Liver (tissue), 9 donors: ENCODE results near the gene EXOG. TPM values are rescaled to one million over a fixed set of nuclear protein-coding genes. Genes with fewer than 3 reads are reported as not detected.

Experiments
- DNase-seq: peaks from one replicate; pipeline ENCODE4 v3.0.0-alpha.2; 2017; ENCODE audit warnings: low spot score
- H3K27ac ChIP-seq, 2 donors: one replicate each; pipeline ENCODE4 v1.7.0; 2013; ENCODE audit warnings: inconsistent platforms in 2 of 2, low read length in 2 of 2, control low read depth in 1 of 2, low read depth in 1 of 2, mild to moderate bottlenecking in 1 of 2
- H3K27me3 ChIP-seq, 4 donors: one replicate each; pipeline versions ENCODE4 v1.6.1 to v1.7.0; 2013; ENCODE audit warnings: low read length in 3 of 4, inconsistent platforms in 1 of 4, mild to moderate bottlenecking in 1 of 4, moderate library complexity in 1 of 4; ENCODE audit not compliant: control insufficient read depth in 4 of 4, insufficient read depth in 4 of 4
- H3K36me3 ChIP-seq, 4 donors: one replicate each; pipeline versions ENCODE4 v1.6.1 to v1.7.0; 2013; ENCODE audit warnings: low read length in 3 of 4, mild to moderate bottlenecking in 3 of 4, low read depth in 1 of 4, moderate library complexity in 1 of 4; ENCODE audit not compliant: control insufficient read depth in 4 of 4, insufficient read depth in 3 of 4
- H3K4me1 ChIP-seq, 4 donors: one replicate each; pipeline versions ENCODE4 v1.6.1 to v1.7.0; 2013; ENCODE audit warnings: low read length in 3 of 4, mild to moderate bottlenecking in 3 of 4, moderate library complexity in 1 of 4; ENCODE audit not compliant: control insufficient read depth in 4 of 4, insufficient read depth in 4 of 4
- H3K4me3 ChIP-seq, 3 donors: one replicate each; pipeline versions ENCODE4 v1.6.1 to v1.7.0; 2013; ENCODE audit warnings: low read length in 3 of 3, control low read depth in 1 of 3, low read depth in 1 of 3, mild to moderate bottlenecking in 1 of 3
- H3K9ac ChIP-seq, 2 donors: one replicate each; pipeline ENCODE4 v1.7.0; 2013; ENCODE audit warnings: low read length in 2 of 2, mild to moderate bottlenecking in 2 of 2, moderate library complexity in 2 of 2, control low read depth in 1 of 2, low read depth in 1 of 2
- H3K9me3 ChIP-seq, 4 donors: one replicate each; pipeline versions ENCODE4 v1.6.1 to v1.7.0; 2013; ENCODE audit warnings: low read length in 3 of 4; ENCODE audit not compliant: control insufficient read depth in 4 of 4
- CTCF ChIP-seq: fragments of 150-350 bp; IDR thresholded peaks from 2 replicates; pipeline ENCODE4 v1.5.1; 2017; ENCODE audit warnings: improper control_type of control experiment, low read depth, low read length; ENCODE audit not compliant: missing input control
- EGR1 ChIP-seq, 2 donors: IDR thresholded peaks; 2 replicates each; pipeline ENCODE4 v1.6.1; 2016 to 2018; ENCODE audit warnings: antibody characterized with exemption in 2 of 2, low read depth in 2 of 2
- FOXA2 ChIP-seq: IDR thresholded peaks from 2 replicates; pipeline ENCODE4 v1.6.1; 2016; ENCODE audit warnings: antibody characterized with exemption
- GABPA ChIP-seq, 2 donors: IDR thresholded peaks in 1 of 2; conservative IDR thresholded peaks in 1 of 2; 2 replicates each; pipeline ENCODE4 v1.6.1; 2016; ENCODE audit warnings: antibody characterized with exemption in 2 of 2, mild to moderate bottlenecking in 1 of 2, moderate library complexity in 1 of 2
- HNF4A ChIP-seq, 2 donors: conservative IDR thresholded peaks; 2 replicates each; pipeline ENCODE4 v1.6.1; 2016; ENCODE audit warnings: antibody characterized with exemption in 2 of 2, mild to moderate bottlenecking in 2 of 2
- JUND ChIP-seq, 2 donors: IDR thresholded peaks; 2 replicates each; pipeline ENCODE4 v1.6.1; 2016; ENCODE audit warnings: antibody characterized with exemption in 2 of 2
- RAD21 ChIP-seq, 2 donors: IDR thresholded peaks; 2 replicates each; pipeline ENCODE4 v1.6.1; 2016; ENCODE audit warnings: antibody characterized with exemption in 2 of 2, mild to moderate bottlenecking in 2 of 2
- REST ChIP-seq: IDR thresholded peaks from 2 replicates; pipeline ENCODE4 v1.6.1; 2016; ENCODE audit warnings: antibody characterized with exemption, mild to moderate bottlenecking
- RXRA ChIP-seq, 2 donors: IDR thresholded peaks; 2 replicates each; pipeline ENCODE4 v1.6.1; 2017 to 2018; ENCODE audit warnings: antibody characterized with exemption in 2 of 2, mild to moderate bottlenecking in 1 of 2
- SP1 ChIP-seq: IDR thresholded peaks from 2 replicates; pipeline ENCODE4 v1.6.1; 2018; ENCODE audit warnings: antibody characterized with exemption, mild to moderate bottlenecking
- TAF1 ChIP-seq: conservative IDR thresholded peaks from 2 replicates; pipeline ENCODE4 v1.6.1; 2016; ENCODE audit warnings: antibody characterized with exemption, mild to moderate bottlenecking
- YY1 ChIP-seq: IDR thresholded peaks from 2 replicates; pipeline ENCODE4 v1.6.1; 2016; ENCODE audit warnings: antibody characterized with exemption, mild to moderate bottlenecking
- WGBS: extraction: QIAGEN DNeasy Blood & Tissue Kit; methylation state at CpG from one replicate; pipeline ENCODE4 v1.1.7; 2013; 5-methylcytosine and 5-hydroxymethylcytosine counted together
- polyA plus RNA-seq, 2 donors: library from polyadenylated mRNA; stranded (reverse) in 1 of 2; unstranded in 1 of 2; fragments of 200-250 nt in 1 of 2; fragments of >200 nt in 1 of 2; fragmentation: Nextera tagmentation in 1 of 2; extraction: Ambion mirVana in 1 of 2; gene quantifications; one replicate each; pipeline versions ENCODE4 v1.2.1 to v1.2.3, GENCODE V29; 2013 to 2015
- total RNA-seq, 2 donors: library from RNA; depleted of rRNA; stranded (reverse); fragments of >200 nt; gene quantifications; one replicate each; pipeline ENCODE4 v1.2.3, GENCODE V29; 2014
- TF ChIP-seq, protein P1 (sequence below): IDR thresholded peaks from 2 replicates; pipeline ENCODE4 v1.6.1; 2016; ENCODE audit warnings: antibody characterized with exemption
- TF ChIP-seq, protein P2 (sequence below): IDR thresholded peaks from 2 replicates; pipeline ENCODE4 v1.6.1; 2016; ENCODE audit warnings: antibody characterized with exemption
- TF ChIP-seq, protein P3 (sequence below): IDR thresholded peaks from 2 replicates; pipeline ENCODE4 v1.6.1; 2016; ENCODE audit warnings: antibody characterized with exemption
- donor health status: healthy.
- donor health status: healthy.
- donor health status: healthy.
- donor health status: healthy.
- donor health status: healthy.

The EXOG gene
- total and polyA plus RNA-seq, 4 donors, result 2.1 to 4.4 (median 3.9) TPM

GRCh38 chr3:38556640-38557358, 60.7 kb downstream of the EXOG start (continued):
- no peak for TF ChIP-seq CTCF
- TF ChIP-seq JUND (IDR thresholded peaks at IDR 0.05), result no peak
- TF ChIP-seq YY1, result no peak
- TF ChIP-seq TAF1, result no peak

GRCh38 chr3:38558864-38559263, 62.7 kb downstream of the EXOG start:
- Histone ChIP-seq H3K9me3 (no peaks in the 10 kb centered on the region), H3K27ac (no peak overlapping the region), H3K9ac (no peak overlapping the region), H3K27me3 (no peaks in the 10 kb centered on the region), H3K36me3 (no peaks in the 10 kb centered on the region), H3K4me1 (no peaks in the 10 kb centered on the region), H3K4me3 (no peak overlapping the region)
- WGBS, result 75% methylated on average over 1 of the region's 1 CpG
- no peak for DNase-seq
- TF ChIP-seq EGR1 (IDR thresholded peaks at IDR 0.05; ENCODE audit: low read depth in 2 of 2) (no peak), GABPA (IDR thresholded peaks at IDR 0.05 in 1 of 2, conservative IDR thresholded peaks at IDR 0.05 in 1 of 2) (no peak), YY1 (no peak), REST (no peak), RXRA (IDR thresholded peaks at IDR 0.05) (no peak), JUND (IDR thresholded peaks at IDR 0.05) (no peak), FOXA2 (no peak), HNF4A (conservative IDR thresholded peaks at IDR 0.05) (no peak), RAD21 (IDR thresholded peaks at IDR 0.05) (no peak), SP1 (no peak), TAF1 (no peak)
- TF ChIP-seq, protein P1, sequence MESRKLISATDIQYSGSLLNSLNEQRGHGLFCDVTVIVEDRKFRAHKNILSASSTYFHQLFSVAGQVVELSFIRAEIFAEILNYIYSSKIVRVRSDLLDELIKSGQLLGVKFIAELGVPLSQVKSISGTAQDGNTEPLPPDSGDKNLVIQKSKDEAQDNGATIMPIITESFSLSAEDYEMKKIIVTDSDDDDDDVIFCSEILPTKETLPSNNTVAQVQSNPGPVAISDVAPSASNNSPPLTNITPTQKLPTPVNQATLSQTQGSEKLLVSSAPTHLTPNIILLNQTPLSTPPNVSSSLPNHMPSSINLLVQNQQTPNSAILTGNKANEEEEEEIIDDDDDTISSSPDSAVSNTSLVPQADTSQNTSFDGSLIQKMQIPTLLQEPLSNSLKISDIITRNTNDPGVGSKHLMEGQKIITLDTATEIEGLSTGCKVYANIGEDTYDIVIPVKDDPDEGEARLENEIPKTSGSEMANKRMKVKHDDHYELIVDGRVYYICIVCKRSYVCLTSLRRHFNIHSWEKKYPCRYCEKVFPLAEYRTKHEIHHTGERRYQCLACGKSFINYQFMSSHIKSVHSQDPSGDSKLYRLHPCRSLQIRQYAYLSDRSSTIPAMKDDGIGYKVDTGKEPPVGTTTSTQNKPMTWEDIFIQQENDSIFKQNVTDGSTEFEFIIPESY, result no peak
- TF ChIP-seq, protein P2, sequence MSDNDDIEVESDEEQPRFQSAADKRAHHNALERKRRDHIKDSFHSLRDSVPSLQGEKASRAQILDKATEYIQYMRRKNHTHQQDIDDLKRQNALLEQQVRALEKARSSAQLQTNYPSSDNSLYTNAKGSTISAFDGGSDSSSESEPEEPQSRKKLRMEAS, result no peak
- TF ChIP-seq, protein P3, sequence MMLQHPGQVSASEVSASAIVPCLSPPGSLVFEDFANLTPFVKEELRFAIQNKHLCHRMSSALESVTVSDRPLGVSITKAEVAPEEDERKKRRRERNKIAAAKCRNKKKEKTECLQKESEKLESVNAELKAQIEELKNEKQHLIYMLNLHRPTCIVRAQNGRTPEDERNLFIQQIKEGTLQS, result no peak
